GM12801 (cell line): ENCODE measurements around the gene TAF4.

Source experiments
- CTCF ChIP-seq: IDR thresholded peaks from one replicate; pipeline ENCODE4 v1.5.1; 2011; ENCODE audit warnings: control low read depth; ENCODE audit not compliant: insufficient read length; ENCODE audit errors: extremely low read depth

The TAF4 gene

GRCh38 chr20:62004614-62005013, 61.1 kb downstream of the TAF4 start:
- TF ChIP-seq CTCF = no peak

- TF ChIP-seq CTCF = no peak
These were observed 61.9 kb downstream of the TAF4 start for GRCh38 chr20:62003567-62004405.

GRCh38 chr20:62002882-62003480, 62.7 kb downstream of the TAF4 start:
- no peak for TF ChIP-seq CTCF

- TF ChIP-seq CTCF = no peak
These were observed 64.4 kb downstream of the TAF4 start for GRCh38 chr20:62001178-62001715.

- TF ChIP-seq CTCF = no peak
These were observed 67.1 kb downstream of the TAF4 start for GRCh38 chr20:61998343-61999121.

GRCh38 chr20:61997891-61998290, 67.8 kb downstream of the TAF4 start:
- no peak for TF ChIP-seq CTCF

GRCh38 chr20:61997372-61997771, 68.3 kb downstream of the TAF4 start:
- no peak for TF ChIP-seq CTCF
